Measurements from ENCODE around the gene ABCC9. TPM values are rescaled to one million over a fixed set of nuclear protein-coding genes. Genes with fewer than 3 reads are reported as not detected.

The ABCC9 gene
- total and polyA plus RNA-seq, 8 donors = 12.2 to 30.5 (median 18.2) TPM

DNA sequence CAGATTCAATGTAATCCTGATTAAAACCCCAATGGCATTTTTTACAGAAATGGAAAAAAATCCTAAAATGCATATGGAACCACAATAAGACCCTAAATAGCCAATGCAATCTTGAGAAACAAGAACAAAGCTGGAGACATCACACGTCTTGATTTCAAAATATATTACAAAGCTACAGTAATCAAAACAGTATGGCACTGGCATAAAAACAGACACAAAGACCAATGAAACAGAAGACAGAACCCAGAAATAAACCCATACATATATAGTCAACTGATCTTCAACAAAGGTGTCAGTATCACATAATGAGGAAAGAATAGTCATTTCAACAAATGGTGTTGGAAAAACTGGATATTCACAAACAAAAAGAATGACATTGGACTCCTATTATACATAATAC, 9.4 kb upstream of the ABCC9 start:
- TF ChIP-seq, protein P1, sequence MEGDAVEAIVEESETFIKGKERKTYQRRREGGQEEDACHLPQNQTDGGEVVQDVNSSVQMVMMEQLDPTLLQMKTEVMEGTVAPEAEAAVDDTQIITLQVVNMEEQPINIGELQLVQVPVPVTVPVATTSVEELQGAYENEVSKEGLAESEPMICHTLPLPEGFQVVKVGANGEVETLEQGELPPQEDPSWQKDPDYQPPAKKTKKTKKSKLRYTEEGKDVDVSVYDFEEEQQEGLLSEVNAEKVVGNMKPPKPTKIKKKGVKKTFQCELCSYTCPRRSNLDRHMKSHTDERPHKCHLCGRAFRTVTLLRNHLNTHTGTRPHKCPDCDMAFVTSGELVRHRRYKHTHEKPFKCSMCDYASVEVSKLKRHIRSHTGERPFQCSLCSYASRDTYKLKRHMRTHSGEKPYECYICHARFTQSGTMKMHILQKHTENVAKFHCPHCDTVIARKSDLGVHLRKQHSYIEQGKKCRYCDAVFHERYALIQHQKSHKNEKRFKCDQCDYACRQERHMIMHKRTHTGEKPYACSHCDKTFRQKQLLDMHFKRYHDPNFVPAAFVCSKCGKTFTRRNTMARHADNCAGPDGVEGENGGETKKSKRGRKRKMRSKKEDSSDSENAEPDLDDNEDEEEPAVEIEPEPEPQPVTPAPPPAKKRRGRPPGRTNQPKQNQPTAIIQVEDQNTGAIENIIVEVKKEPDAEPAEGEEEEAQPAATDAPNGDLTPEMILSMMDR (IDR thresholded peaks at IDR 0.05) = no peak
- Histone ChIP-seq H3K27ac (no peak overlapping the region), H3K9me3 (peaks cover 0 to 49% of the 10 kb centered on the region in 2 donors), H3K4me3 (no peak overlapping the region), H3K4me1 (no peaks in the 10 kb centered on the region), H3K27me3 (no peaks in the 10 kb centered on the region), H3K36me3 (no peaks in the 10 kb centered on the region)
- ATAC-seq = no peak
- no peak for DNase-seq
- intact Hi-C loops (cut with DNase I) = no loop called here

DNA sequence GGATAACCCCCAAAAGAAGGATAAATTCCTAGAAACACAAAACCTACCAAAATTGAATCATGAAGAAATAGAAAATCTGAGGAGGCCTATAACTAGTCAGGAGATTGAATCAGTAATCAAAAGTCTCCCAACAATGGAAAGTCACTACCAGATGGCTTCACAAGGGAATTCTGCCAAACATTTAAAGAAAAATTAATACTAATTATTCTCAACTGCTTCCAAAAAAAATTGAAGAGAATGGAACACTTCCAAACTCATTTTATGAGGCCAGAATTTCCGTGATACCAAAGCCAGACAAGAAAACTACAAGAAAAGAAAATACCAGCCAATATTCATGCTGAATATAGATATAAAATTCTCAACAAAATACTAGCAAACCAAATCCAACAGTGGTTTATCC, 7.8 kb upstream of the ABCC9 start:
- Histone ChIP-seq H3K4me3 (no peak overlapping the region), H3K27ac (no peak overlapping the region), H3K9me3 (peaks cover 0 to 49% of the 10 kb centered on the region in 2 donors), H3K36me3 (no peaks in the 10 kb centered on the region), H3K4me1 (no peaks in the 10 kb centered on the region), H3K27me3 (no peaks in the 10 kb centered on the region)
- intact Hi-C loops (cut with DNase I) = no loop called here
- no peak for DNase-seq
- TF ChIP-seq, protein P1 (IDR thresholded peaks at IDR 0.05) = no peak
- ATAC-seq = no peak

DNA sequence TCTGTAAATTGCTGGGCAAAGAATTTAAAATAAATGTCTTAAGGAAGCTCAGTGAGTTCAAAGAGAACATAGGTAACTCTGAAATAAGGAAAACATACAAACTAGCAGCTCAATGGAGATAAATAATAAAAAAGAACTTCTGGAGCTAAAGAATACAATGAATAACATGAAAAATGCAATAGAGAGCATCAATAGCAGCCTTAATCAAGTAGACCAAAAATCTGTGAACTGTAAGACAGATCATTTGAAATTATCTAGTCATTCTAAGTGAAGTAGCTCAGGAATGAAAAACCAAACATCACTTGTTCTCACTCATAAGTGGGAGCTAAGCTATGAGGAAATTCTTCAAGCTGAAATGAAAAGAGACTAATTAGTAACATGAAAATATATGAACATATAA, 5.8 kb upstream of the ABCC9 start:
- Histone ChIP-seq H3K9me3 (peaks cover 0 to 49% of the 10 kb centered on the region in 2 donors), H3K36me3 (no peaks in the 10 kb centered on the region), H3K4me3 (no peak overlapping the region), H3K27ac (no peak overlapping the region), H3K27me3 (peaks cover 0 to 15% of the 10 kb centered on the region in 2 donors), H3K4me1 (no peaks in the 10 kb centered on the region)
- DNase-seq (no peak), ATAC-seq (no peak)
- TF ChIP-seq, protein P1 (IDR thresholded peaks at IDR 0.05) = no peak
- intact Hi-C loops (cut with DNase I) = no loop called here

DNA sequence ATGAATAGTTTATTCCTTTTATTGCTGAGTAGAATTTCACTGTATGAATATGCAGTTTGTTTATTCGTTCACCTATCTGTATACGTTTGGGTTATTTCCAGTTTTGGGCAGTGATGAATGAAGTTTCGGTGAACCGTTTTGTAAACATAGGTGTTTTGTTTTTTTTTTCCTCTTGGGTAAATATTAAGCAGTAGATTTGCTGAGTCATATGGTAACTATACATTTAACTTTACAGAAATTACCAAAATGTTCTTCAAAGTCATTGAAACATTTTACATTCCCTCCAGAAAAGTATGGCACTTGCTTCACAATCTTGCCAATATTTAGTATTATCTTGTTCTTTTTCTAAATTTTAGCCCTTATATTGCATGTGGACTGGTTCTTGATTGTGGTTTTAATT, 3.8 kb upstream of the ABCC9 start:
- TF ChIP-seq, protein P1 (IDR thresholded peaks at IDR 0.05) = no peak
- no peak overlapping the region for H3K4me3 ChIP-seq
- H3K27me3 ChIP-seq = peaks cover 0 to 35% of the 10 kb centered on the region in 2 donors
- intact Hi-C loops (cut with DNase I) = no loop called here
- no peaks in the 10 kb centered on the region for H3K4me1 ChIP-seq
- no peaks in the 10 kb centered on the region for H3K36me3 ChIP-seq
- DNase-seq = no peak
- ATAC-seq = no peak
- no peak overlapping the region for H3K27ac ChIP-seq
- peaks cover 0 to 34% of the 10 kb centered on the region in 2 donors for H3K9me3 ChIP-seq

DNA sequence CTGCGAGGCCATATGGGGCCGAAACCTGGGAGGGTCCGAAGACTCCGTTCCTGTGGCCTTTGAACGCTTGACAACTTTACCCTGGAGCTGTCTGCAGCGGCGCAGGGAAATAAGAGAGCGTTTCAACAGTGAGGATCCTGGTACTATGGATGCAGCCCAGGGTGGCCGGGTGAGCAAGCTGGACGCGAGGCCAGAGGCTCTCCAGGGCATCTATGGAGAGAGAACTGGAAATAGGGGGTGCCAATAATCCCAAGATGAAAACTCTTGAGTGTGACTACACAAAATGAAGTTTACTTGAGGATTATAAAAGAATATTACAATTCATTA, 1.1 kb upstream of the ABCC9 start:
- no peak for ATAC-seq
- intact Hi-C loops (cut with DNase I) = no loop called here
- no peaks in the 10 kb centered on the region for H3K4me1 ChIP-seq
- H3K36me3 ChIP-seq = no peaks in the 10 kb centered on the region
- peak overlapping the region; percentile 37 to 41 for H3K4me3 ChIP-seq
- H3K27me3 ChIP-seq = peaks cover 0 to 48% of the 10 kb centered on the region in 2 donors
- TF ChIP-seq, protein P1 (IDR thresholded peaks at IDR 0.05) = no peak
- peaks cover 0 to 17% of the 10 kb centered on the region in 2 donors for H3K9me3 ChIP-seq
- DNase-seq = peak in 1 of 4 donors; percentile 3
- peak overlapping the region in 1 of 2 donors; percentile 90 for H3K27ac ChIP-seq
